Measurements from ENCODE around the gene ITGB3. TPM values are rescaled to one million over a fixed set of nuclear protein-coding genes. Genes with fewer than 3 reads are reported as not detected.
A peak's percentile ranks its signal among the peaks of the same experiment; 100 is the strongest.

Gene ITGB3
- total and polyA plus RNA-seq, 10 of the 15 experiments (the other 5 are each of a cell fraction or from before 2014, with no cell fraction given): 0.69 to 22.8 (median 13.6) TPM

DNA sequence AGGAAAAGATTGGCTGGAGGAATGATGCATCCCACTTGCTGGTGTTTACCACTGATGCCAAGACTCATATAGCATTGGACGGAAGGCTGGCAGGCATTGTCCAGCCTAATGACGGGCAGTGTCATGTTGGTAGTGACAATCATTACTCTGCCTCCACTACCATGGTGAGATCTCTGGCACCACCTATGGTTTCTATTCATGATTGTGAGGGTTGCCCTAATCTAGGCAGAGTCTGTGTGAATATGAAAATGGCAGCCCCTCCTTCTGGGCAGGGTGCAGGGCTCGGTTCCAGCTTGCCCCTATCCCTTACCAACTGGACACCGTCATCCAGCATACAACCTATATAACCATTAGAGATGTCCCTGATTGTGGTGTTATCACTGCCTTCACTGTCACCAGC lies 33.4 kb downstream of the ITGB3 start (continued):
- TF ChIP-seq YY1 (IDR thresholded peaks at IDR 0.05; ENCODE audit: low read depth, low read length) (peak; percentile 66; the same call in 1 of the 2 replicates), RAD21 (IDR thresholded peaks at IDR 0.05; ENCODE audit: insufficient read depth, low read depth, low read length) (0 out of 2 replicates have a peak, but pooled peaks have one; percentile 30)
- TF ChIP-seq, protein P1, sequence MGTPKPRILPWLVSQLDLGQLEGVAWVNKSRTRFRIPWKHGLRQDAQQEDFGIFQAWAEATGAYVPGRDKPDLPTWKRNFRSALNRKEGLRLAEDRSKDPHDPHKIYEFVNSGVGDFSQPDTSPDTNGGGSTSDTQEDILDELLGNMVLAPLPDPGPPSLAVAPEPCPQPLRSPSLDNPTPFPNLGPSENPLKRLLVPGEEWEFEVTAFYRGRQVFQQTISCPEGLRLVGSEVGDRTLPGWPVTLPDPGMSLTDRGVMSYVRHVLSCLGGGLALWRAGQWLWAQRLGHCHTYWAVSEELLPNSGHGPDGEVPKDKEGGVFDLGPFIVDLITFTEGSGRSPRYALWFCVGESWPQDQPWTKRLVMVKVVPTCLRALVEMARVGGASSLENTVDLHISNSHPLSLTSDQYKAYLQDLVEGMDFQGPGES (IDR thresholded peaks at IDR 0.05): no peak

DNA sequence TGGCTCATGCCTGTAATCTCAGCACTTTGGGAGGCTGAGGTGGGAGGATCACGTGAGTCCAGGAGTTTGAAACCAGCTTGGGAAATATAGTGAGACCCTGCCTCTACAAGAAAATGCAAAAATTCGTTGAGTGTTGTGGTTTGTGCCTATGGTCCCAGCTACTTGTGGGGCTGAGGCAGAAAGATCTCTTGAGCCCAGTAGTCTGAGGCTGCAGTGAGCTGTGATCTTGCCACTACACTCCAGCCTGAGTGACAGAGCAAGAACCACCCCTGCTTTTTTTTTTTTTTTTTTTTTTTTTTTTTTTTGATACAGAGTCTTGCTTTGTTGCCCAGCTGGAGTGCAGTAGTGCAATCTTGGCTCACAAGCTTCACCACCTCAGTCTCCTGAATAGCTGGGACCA lies 34.0 kb downstream of the ITGB3 start:
- no peaks in the 10 kb centered on the region for H4K20me1 ChIP-seq (ENCODE audit: control insufficient read depth, insufficient read depth)
- H3K79me2 ChIP-seq (ENCODE audit: control insufficient read depth, insufficient read depth, low read length): no peaks in the 10 kb centered on the region
- no peaks in the 10 kb centered on the region for H3K9me3 ChIP-seq (replicated peaks; ENCODE audit: control insufficient read depth, insufficient read depth, low read length)
- intact Hi-C loops (cut with micrococcal nuclease; ENCODE audit: unreplicated experiment): loop anchor here (1.0 to 2.0 kb wide), 2 partner anchors 8 to 25 kb away; no protein-coding TSS in a partner anchor
- peak overlapping the region; percentile 97 for H3K27ac ChIP-seq (ENCODE audit: control insufficient read depth, insufficient read depth)
- ATAC-seq (peak; percentile 25), DNase-seq (ENCODE audit: low read depth, low spot score) (no peak), FAIRE-seq (no peak)
- TF ChIP-seq, protein P2, sequence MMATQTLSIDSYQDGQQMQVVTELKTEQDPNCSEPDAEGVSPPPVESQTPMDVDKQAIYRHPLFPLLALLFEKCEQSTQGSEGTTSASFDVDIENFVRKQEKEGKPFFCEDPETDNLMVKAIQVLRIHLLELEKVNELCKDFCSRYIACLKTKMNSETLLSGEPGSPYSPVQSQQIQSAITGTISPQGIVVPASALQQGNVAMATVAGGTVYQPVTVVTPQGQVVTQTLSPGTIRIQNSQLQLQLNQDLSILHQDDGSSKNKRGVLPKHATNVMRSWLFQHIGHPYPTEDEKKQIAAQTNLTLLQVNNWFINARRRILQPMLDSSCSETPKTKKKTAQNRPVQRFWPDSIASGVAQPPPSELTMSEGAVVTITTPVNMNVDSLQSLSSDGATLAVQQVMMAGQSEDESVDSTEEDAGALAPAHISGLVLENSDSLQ (IDR thresholded peaks at IDR 0.05): peak; percentile 94
- TF ChIP-seq ZNF384 (IDR thresholded peaks at IDR 0.05; ENCODE audit: borderline replicate concordance, low read depth, low read length): peak; percentile 72
- TF ChIP-seq TCF7 (IDR thresholded peaks at IDR 0.05; ENCODE audit: borderline replicate concordance): no peak
- peak in 1 of 2 experiments; percentile 44; a peak in 2 of 4 replicates for TF ChIP-seq BHLHE40 (IDR thresholded peaks at IDR 0.05; ENCODE audit: borderline replicate concordance in 1 of 2, low read depth in 2 of 2, low read length in 1 of 2)
- TF ChIP-seq RUNX3 (IDR thresholded peaks at IDR 0.05; ENCODE audit: low read length): peak; percentile 58
- TF ChIP-seq, protein P3, sequence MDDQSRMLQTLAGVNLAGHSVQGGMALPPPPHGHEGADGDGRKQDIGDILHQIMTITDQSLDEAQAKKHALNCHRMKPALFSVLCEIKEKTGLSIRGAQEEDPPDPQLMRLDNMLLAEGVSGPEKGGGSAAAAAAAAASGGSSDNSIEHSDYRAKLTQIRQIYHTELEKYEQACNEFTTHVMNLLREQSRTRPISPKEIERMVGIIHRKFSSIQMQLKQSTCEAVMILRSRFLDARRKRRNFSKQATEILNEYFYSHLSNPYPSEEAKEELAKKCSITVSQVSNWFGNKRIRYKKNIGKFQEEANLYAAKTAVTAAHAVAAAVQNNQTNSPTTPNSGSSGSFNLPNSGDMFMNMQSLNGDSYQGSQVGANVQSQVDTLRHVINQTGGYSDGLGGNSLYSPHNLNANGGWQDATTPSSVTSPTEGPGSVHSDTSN (IDR thresholded peaks at IDR 0.05; ENCODE audit: insufficient replicate concordance, low read depth, low read length): peak; percentile 74
- no peak for TF ChIP-seq NFYA (IDR thresholded peaks at IDR 0.05; ENCODE audit: borderline replicate concordance, low read depth, low read length)
- no peak for TF ChIP-seq DPF2 (IDR thresholded peaks at IDR 0.05)
- H3K36me3 ChIP-seq (ENCODE audit: control insufficient read depth in 2 of 2, insufficient read depth in 2 of 2, low read length in 1 of 2): peaks cover 0 to 5% of the 10 kb centered on the region in 2 experiments; a peak in 2 of 4 replicates
- H2AFZ ChIP-seq (ENCODE audit: control insufficient read depth, low read depth, low read length): peak overlapping the region; percentile 46
- ChIA-PET SMC1A (ENCODE audit: uncharacterized antibody, unreplicated experiment) (interaction anchor here (0.6 to 8.2 kb wide), 21 partner anchors 9 to 328 kb away, joined by 3 to 110 read pairs (median 10); partner anchors contain the start of gene ITGB3), POLR2A (interaction anchor here (0.6 to 7.0 kb wide), 19 partner anchors 8 to 123 kb away, joined by 3 to 42 read pairs (median 4); partner anchors contain the start of genes EFCAB13, ITGB3 and MYL4), CTCF (interaction anchor here (1.0 to 5.1 kb wide), 20 partner anchors 9 to 328 kb away, joined by 3 to 73 read pairs (median 8); partner anchors contain the start of gene EFCAB13), RAD21 (ENCODE audit: unreplicated experiment) (interaction anchor here (0.7 to 6.7 kb wide), 13 partner anchors 8 to 97 kb away, joined by 3 to 68 read pairs (median 11); partner anchors contain the start of gene ITGB3)
- H3K4me2 ChIP-seq (ENCODE audit: control insufficient read depth, insufficient read depth): peak overlapping the region; percentile 88
- peaks cover 30% of the 10 kb centered on the region for H3K4me1 ChIP-seq (ENCODE audit: control insufficient read depth, insufficient read depth, low read length)
- H3K4me3 ChIP-seq: no peak overlapping the region
- BruUV-seq (replicated peaks): no TSS peak
- H3K9ac ChIP-seq (ENCODE audit: control insufficient read depth, insufficient read depth, low read length): peak overlapping the region; percentile 73; the same call in 1 of the 2 replicates
- no peaks in the 10 kb centered on the region for H3K27me3 ChIP-seq (replicated peaks in 1 of 2; ENCODE audit: control insufficient read depth in 2 of 2, insufficient read depth in 2 of 2, low read length in 1 of 2)
- WGBS (ENCODE audit: insufficient coverage, insufficient replicate concordance, low lambda C conversion rate, missing lambda C conversion rate): 3% methylated on average over 2 of the region's 2 CpGs
- in situ Hi-C loops (cut with MboI): no loop called here
